A673 (cell line): ENCODE data around the gene NCCRP1. TPM values are rescaled to one million over a fixed set of nuclear protein-coding genes. Genes with fewer than 3 reads are reported as not detected.

Source experiments
- BruUV-seq: library from RNA; stranded (reverse); fragments of 400-500 nt; replicated peaks from 2 replicates; lab custom pipeline; 2021; lab: Mats Ljungman, UMichigan
- CTCF ChIA-PET: fragments of 300-600 bp; sonication (Branson Sonifier 250); formaldehyde crosslinking; loops from one replicate; lab custom pipeline; 2022; ENCODE audit warnings: antibody characterized with exemption; lab: Charles Lee
- POLR2A ChIA-PET: fragments of 300-600 bp; sonication (Branson Sonifier 250); formaldehyde crosslinking; loops from one replicate; lab custom pipeline; 2022; ENCODE audit warnings: antibody characterized with exemption; ENCODE audit not compliant: low non-redundant PET; lab: Charles Lee
- DNase-seq: peaks from one replicate; pipeline ENCODE4 v3.0.0-alpha.2; 2015; ENCODE audit warnings: low spot score
- H3K27ac ChIP-seq: fragments of 200-600 bp; sonication (generic); 2 replicates; pipeline ENCODE4 v1.5.1; 2016; ENCODE audit warnings: mixed run types, low read depth, mild to moderate bottlenecking, mixed read lengths, antibody characterized with exemption, low read length; ENCODE audit not compliant: poor library complexity, severe bottlenecking
- H3K27me3 ChIP-seq: fragments of 200-600 bp; sonication (generic); replicated peaks from 2 replicates; pipeline ENCODE4 v1.6.1; 2017; ENCODE audit warnings: mixed run types, low read depth, mild to moderate bottlenecking, mixed read lengths, antibody characterized with exemption, low read length; ENCODE audit not compliant: insufficient read depth, poor library complexity
- H3K36me3 ChIP-seq: fragments of 200-600 bp; sonication (generic); 2 replicates; pipeline ENCODE4 v1.6.1; 2016; ENCODE audit warnings: mixed run types, mild to moderate bottlenecking, mixed read lengths, antibody characterized with exemption, low read length; ENCODE audit not compliant: insufficient read depth, poor library complexity, severe bottlenecking
- H3K4me1 ChIP-seq: fragments of 200-600 bp; sonication (generic); 2 replicates; pipeline ENCODE4 v1.6.1; 2017; ENCODE audit warnings: mixed run types, mild to moderate bottlenecking, mixed read lengths, antibody characterized with exemption, low read length; ENCODE audit not compliant: insufficient read depth, poor library complexity, severe bottlenecking
- H3K4me3 ChIP-seq: fragments of 200-600 bp; sonication (generic); 2 replicates; pipeline ENCODE4 v1.5.1; 2016; ENCODE audit warnings: low read depth, mixed run types, mild to moderate bottlenecking, mixed read lengths, low read length; ENCODE audit not compliant: poor library complexity, severe bottlenecking
- H3K9me3 ChIP-seq: fragments of 200-600 bp; sonication (generic); 2 replicates; pipeline ENCODE4 v1.6.1; 2016; ENCODE audit warnings: mixed run types, low read depth, mild to moderate bottlenecking, mixed read lengths, antibody characterized with exemption, low read length; ENCODE audit not compliant: poor library complexity, severe bottlenecking
- EZH2 ChIP-seq: fragments of 200-600 bp; sonication (generic); IDR thresholded peaks from 2 replicates; pipeline ENCODE4 v1.6.1; 2017; ENCODE audit warnings: borderline replicate concordance, low read depth, mild to moderate bottlenecking, mixed read lengths, antibody characterized with exemption, low read length; ENCODE audit not compliant: poor library complexity, severe bottlenecking
- intact Hi-C: fragments of 100-400 bp; cut with micrococcal nuclease; formaldehyde crosslinking; loops from one replicate; pipeline ENCODE4 v1.10.0; 2022; ENCODE audit not compliant: unreplicated experiment
- total RNA-seq: library from RNA; stranded (reverse); gene quantifications from 2 replicates; pipeline ENCODE4 v1.2.3, GENCODE V29; 2021
- TF ChIP-seq, protein P1 (sequence below): fragments of 300-800, 200-600 bp; sonication (generic); conservative IDR thresholded peaks from 2 replicates; pipeline ENCODE4 v1.5.1; 2017; ENCODE audit warnings: low read depth, mild to moderate bottlenecking, antibody characterized with exemption, low read length, moderate library complexity, mixed read lengths

NCCRP1 gene
- total RNA-seq, 1 experiment from 2014 or later, result not detected

GRCh38 chr19:39157997-39158389 lies 38.8 kb upstream of the NCCRP1 start:
- Histone ChIP-seq H3K4me3 (no peak overlapping the region), H3K36me3 (no peaks in the 10 kb centered on the region), H3K27ac (no peak overlapping the region), H3K4me1 (no peaks in the 10 kb centered on the region), H3K9me3 (no peaks in the 10 kb centered on the region), H3K27me3 (no peaks in the 10 kb centered on the region)
- POLR2A ChIA-PET, result no interaction called here
- DNase-seq, result no peak
- TF ChIP-seq, protein P1, sequence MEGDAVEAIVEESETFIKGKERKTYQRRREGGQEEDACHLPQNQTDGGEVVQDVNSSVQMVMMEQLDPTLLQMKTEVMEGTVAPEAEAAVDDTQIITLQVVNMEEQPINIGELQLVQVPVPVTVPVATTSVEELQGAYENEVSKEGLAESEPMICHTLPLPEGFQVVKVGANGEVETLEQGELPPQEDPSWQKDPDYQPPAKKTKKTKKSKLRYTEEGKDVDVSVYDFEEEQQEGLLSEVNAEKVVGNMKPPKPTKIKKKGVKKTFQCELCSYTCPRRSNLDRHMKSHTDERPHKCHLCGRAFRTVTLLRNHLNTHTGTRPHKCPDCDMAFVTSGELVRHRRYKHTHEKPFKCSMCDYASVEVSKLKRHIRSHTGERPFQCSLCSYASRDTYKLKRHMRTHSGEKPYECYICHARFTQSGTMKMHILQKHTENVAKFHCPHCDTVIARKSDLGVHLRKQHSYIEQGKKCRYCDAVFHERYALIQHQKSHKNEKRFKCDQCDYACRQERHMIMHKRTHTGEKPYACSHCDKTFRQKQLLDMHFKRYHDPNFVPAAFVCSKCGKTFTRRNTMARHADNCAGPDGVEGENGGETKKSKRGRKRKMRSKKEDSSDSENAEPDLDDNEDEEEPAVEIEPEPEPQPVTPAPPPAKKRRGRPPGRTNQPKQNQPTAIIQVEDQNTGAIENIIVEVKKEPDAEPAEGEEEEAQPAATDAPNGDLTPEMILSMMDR, result no peak
- no peak for TF ChIP-seq EZH2
- intact Hi-C loops, result no loop called here
- CTCF ChIA-PET, result no interaction called here
- BruUV-seq, result no TSS peak

DNA sequence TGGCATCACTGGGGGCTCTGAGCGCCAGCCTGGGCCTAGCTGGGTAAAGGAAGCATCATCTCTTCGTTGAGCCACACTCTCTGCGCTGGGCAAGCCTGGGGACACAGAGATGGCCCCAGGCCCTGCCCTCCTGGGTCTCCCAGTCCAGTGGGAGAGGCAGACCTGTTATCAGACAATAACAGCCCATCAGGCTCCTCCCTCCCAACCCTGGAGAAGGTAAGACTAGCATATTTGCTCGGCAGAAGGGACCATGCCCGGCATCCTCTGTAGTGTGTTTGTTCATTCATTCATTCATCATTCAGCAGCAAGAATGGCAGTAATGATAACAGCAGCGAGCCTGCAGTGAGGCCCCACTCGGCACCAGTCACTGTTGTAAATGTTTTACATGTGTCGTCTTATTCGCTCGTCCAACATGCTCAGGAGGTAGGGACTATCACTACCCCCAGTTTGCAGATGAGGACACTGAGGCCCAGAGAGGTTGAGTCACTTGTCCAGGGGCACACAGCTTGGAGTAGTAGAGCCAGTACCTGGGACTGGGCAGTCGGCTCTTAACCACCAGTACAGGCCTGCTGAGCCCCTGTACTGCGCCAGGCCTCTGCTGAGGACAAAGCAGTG lies 38.0 kb upstream of the NCCRP1 start:
- Histone ChIP-seq H3K27ac (no peak overlapping the region), H3K4me1 (no peaks in the 10 kb centered on the region), H3K27me3 (no peaks in the 10 kb centered on the region), H3K36me3 (no peaks in the 10 kb centered on the region), H3K4me3 (no peak overlapping the region), H3K9me3 (no peaks in the 10 kb centered on the region)
- ChIA-PET CTCF (no interaction called here), POLR2A (no interaction called here)
- DNase-seq, result no peak
- no TSS peak for BruUV-seq
- intact Hi-C loops, result no loop called here
- TF ChIP-seq, protein P1, result no peak
- TF ChIP-seq EZH2, result no peak

DNA sequence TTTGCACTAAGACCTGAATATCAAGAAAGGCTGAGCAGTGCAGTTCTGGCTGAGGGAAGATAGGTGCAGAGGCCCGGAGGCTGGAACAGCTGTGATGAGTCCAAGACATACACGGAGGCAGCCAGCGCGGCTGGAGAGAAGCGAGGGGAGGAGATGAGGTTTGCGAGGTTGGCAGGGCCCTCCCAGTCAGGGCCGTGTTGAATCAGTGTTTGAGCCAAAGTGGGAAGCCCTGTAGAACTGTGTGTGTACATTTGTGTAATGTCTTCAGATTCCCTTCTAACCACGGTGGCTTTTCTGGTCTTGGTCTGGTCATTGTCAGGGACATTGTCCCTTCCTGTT lies 36.3 kb upstream of the NCCRP1 start:
- Histone ChIP-seq H3K36me3 (no peaks in the 10 kb centered on the region), H3K27ac (no peak overlapping the region), H3K27me3 (no peaks in the 10 kb centered on the region), H3K4me3 (no peak overlapping the region), H3K9me3 (no peaks in the 10 kb centered on the region), H3K4me1 (no peaks in the 10 kb centered on the region)
- BruUV-seq, result no TSS peak
- no peak for DNase-seq
- TF ChIP-seq EZH2, result no peak
- TF ChIP-seq, protein P1, result no peak
- CTCF ChIA-PET, result no interaction called here
- intact Hi-C loops, result no loop called here
- POLR2A ChIA-PET, result no interaction called here
